AG10803 (cell line): ENCODE results near the gene CAMK2A.

ENCODE experiments used
- DNase-seq: peaks from one replicate; pipeline ENCODE4 v3.0.0; 2010; ENCODE audit warnings: low read depth
- H3K4me3 ChIP-seq: 2 replicates; pipeline ENCODE4 v1.5.1; 2011; ENCODE audit warnings: mild to moderate bottlenecking, low read length, control low read depth
- TF ChIP-seq, protein P1 (sequence below): conservative IDR thresholded peaks from 2 replicates; pipeline ENCODE4 v1.5.1; 2011; ENCODE audit warnings: mild to moderate bottlenecking, low read length, control low read depth, inconsistent platforms

The CAMK2A gene

DNA sequence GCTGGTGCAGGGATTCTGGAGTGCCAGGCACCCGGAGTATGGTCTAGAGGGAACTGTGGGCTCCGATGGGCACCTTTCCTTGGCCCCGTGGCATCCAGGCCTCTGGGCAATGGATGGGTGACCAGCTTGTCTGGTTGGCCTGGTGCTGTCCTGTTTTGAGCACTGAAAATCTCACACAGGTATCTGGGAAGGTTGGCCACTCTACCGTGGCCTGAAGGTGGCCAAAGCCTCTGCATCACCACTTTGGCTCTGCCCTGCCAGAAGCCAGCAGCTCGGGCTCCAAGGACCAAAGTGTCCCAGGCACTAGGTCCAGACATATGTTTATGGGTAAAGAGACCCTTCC lies 70.9 kb downstream of the CAMK2A start:
- TF ChIP-seq, protein P1, sequence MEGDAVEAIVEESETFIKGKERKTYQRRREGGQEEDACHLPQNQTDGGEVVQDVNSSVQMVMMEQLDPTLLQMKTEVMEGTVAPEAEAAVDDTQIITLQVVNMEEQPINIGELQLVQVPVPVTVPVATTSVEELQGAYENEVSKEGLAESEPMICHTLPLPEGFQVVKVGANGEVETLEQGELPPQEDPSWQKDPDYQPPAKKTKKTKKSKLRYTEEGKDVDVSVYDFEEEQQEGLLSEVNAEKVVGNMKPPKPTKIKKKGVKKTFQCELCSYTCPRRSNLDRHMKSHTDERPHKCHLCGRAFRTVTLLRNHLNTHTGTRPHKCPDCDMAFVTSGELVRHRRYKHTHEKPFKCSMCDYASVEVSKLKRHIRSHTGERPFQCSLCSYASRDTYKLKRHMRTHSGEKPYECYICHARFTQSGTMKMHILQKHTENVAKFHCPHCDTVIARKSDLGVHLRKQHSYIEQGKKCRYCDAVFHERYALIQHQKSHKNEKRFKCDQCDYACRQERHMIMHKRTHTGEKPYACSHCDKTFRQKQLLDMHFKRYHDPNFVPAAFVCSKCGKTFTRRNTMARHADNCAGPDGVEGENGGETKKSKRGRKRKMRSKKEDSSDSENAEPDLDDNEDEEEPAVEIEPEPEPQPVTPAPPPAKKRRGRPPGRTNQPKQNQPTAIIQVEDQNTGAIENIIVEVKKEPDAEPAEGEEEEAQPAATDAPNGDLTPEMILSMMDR: no peak
- DNase-seq: no peak
- no peak overlapping the region for H3K4me3 ChIP-seq

DNA sequence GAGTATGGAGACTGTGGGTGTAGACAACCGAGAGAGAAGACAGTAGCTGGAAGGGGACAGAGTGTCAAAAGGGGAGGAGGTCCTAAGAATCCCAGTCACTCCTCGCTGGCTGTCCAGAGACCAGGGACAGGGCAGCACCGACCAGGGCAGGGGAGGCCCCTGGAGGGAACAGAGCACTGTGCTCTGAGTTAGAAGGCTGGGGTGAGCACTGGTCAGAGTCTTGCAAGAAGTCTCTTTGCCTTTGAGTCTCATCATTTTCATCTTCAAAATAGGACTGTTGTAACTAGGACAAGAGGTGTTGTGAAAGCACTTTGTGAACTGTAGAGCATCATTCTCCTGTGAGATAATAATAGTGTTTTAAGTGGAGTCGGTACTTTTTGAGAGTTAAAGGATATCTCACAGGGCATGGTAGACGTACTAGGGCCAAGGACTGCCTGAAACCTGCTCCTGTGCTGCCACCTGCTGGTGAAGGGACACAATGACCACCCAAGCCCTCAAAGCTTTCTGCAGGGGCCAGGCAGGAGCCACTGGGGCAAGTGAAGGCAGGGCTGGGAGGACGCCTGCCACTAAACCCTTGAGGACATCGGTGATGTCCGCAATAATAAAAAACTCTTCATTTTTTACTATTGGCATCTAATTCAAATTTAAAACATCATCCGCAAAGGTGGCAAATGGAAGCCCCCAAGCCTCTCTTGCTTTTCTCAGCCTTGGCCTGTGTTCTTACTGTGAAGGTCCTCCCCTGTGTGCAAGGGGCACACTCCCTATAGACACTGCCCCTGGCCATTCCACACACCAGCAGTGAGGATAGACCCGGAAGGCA lies 71.5 kb downstream of the CAMK2A start:
- TF ChIP-seq, protein P1: peak; percentile 81
- DNase-seq: peak; percentile 78
- H3K4me3 ChIP-seq: no peak overlapping the region

DNA sequence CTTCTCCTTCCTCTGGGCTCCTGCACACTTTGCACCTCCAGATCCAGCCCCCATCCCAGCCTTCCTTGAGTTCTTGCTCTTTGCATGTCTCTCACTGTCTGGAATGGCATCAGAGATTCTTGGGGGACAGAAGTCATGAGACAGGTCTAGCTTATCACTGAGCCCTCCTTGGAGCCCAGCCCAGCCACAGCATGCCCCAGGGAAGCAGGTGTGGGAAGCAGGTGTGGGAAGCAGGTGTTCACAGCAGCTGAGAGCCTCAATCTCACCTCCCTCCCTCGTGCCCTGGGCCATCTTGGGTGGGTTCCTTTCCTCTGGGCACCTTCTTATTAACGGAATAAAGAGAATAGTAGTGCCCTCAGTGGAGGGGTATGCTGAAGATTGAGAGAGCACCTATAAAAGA lies 72.5 kb downstream of the CAMK2A start:
- H3K4me3 ChIP-seq: no peak overlapping the region
- TF ChIP-seq, protein P1: no peak
- DNase-seq: no peak

DNA sequence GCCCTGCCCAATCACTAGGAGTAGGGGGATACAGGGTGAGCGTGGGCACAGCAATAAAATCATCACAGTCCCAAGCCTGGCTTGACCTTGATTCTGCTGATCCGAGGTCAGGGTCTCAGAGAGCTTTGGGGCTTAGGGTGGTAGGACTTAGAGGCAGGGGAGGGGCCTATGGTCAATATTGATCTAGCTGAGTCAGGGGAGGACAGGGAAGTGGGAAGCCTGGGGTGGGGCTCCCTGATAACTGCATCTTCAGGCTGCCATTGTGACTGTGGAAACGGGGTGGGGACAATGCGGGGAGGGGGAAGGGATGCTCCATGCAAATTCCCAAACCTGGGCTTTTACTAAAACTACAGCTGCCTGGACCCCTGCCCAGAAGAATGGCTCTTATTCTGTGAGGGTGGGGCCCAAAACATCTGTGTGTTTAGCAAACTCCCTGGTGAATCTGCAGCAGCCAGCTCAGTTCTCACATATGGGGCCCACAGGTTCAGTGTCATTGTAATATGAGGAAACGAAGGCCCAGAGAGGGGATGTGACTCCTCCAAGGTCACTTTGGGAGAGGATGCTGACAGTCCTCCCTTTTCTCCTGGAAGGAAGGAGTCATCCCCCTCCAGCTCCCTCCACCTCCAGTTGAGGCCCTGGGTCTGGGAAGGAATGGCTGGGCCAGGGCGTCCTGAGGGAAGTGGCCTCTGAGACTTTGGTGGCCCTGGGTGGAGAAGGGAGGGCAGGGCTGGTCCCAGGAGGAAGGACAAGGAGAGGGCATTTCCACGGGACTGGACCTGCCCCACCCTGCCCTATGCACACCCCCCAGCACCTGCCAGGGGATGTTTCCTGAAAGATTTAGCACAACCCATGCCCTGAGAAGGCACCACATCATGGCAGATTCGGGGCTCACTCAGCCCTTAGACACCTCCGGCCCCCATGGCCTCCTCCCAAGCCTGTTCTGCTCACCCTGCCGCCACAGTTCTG lies 73.3 kb downstream of the CAMK2A start:
- peak; percentile 15 for DNase-seq

DNA sequence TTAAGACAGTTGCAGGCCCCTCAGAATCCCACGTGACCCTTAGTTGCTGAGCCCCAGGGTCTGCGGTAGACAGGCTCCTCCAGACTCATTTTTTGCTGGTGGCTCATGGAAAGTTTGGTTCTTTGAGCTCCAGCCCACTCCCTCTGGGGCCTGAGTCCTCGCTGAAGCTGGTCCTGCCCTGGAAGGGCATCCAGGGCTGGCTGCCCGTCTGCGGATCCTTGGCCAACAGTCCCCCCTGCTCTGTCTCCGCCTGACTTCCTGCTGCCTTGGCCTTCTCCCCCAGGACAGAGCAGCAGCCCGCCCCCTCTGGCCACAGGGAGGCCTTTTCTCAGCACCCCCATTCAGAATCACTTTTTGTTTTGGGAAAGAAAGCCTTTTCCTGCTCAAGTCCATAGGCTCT lies 75.3 kb downstream of the CAMK2A start:
- no peak overlapping the region for H3K4me3 ChIP-seq
- peak; percentile 75 for DNase-seq
- TF ChIP-seq, protein P1: peak; percentile 45

More for the DNA sequence above, 73.3 kb downstream of the CAMK2A start:
- TF ChIP-seq, protein P1: no peak
- H3K4me3 ChIP-seq: no peak overlapping the region

DNA sequence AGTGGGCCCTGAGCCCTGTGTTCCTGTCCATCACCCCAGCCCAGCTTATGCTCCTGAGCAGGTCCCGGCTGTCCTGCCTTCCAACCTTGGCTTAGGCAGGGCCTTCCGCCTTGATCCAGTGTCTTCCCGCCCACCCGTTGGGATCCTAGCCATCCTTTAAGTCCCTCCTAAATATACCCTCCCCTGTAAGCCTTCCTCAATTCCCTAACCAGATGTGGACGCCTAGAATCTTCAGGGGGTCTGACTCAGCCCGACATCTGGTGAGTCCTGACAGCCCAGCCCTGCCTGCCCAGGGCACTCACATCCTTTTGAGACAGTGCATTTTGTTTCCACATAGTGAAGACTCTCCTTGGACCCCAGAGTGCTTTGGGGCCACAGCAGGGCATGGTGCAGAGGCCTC lies 76.0 kb downstream of the CAMK2A start:
- no peak overlapping the region for H3K4me3 ChIP-seq
- TF ChIP-seq, protein P1: no peak
- DNase-seq: peak; percentile 68
